HG02623 (cell line): ENCODE measurements around the gene MAPT.

Source experiments
- ATAC-seq: cut with Tn5 transposase; IDR thresholded peaks from one replicate; pipeline ENCODE4 v1.9.1; 2021; ENCODE audit warnings: moderate library complexity; ENCODE audit not compliant: unreplicated experiment

MAPT gene

GRCh38 chr17:45969726-45970125 is 75.4 kb downstream of the MAPT start:
- ATAC-seq: no peak

- no peak for ATAC-seq
Observed at GRCh38 chr17:45970659-45971058, 76.3 kb downstream of the MAPT start.

- no peak for ATAC-seq
Observed at GRCh38 chr17:45971698-45972141, 77.4 kb downstream of the MAPT start.

GRCh38 chr17:45972531-45972930 is 78.2 kb downstream of the MAPT start:
- ATAC-seq: no peak

GRCh38 chr17:45973099-45973780 is 78.9 kb downstream of the MAPT start:
- no peak for ATAC-seq

GRCh38 chr17:45973946-45974859 is 79.8 kb downstream of the MAPT start:
- no peak for ATAC-seq

GRCh38 chr17:45974916-45975630 is 80.7 kb downstream of the MAPT start:
- ATAC-seq: no peak

- ATAC-seq: no peak
Observed at GRCh38 chr17:45975640-45976295, 81.4 kb downstream of the MAPT start.

- no peak for ATAC-seq
Observed at GRCh38 chr17:45976391-45976754, 82.0 kb downstream of the MAPT start.

- no peak for ATAC-seq
Observed at GRCh38 chr17:45976755-45977505, 82.6 kb downstream of the MAPT start.

GRCh38 chr17:45977506-45977824 is 83.1 kb downstream of the MAPT start:
- no peak for ATAC-seq

- ATAC-seq: no peak
Observed at GRCh38 chr17:45977976-45978626, 83.7 kb downstream of the MAPT start.

- ATAC-seq: no peak
Observed at GRCh38 chr17:45979137-45979536, 84.8 kb downstream of the MAPT start.

- ATAC-seq: no peak
Observed at GRCh38 chr17:45980855-45981254, 86.5 kb downstream of the MAPT start.

- no peak for ATAC-seq
Observed at GRCh38 chr17:45981306-45981705, 87.0 kb downstream of the MAPT start.

- no peak for ATAC-seq
Observed at GRCh38 chr17:45982791-45983613, 88.6 kb downstream of the MAPT start.

GRCh38 chr17:45983614-45984310 is 89.4 kb downstream of the MAPT start:
- ATAC-seq: no peak

- ATAC-seq: no peak
Observed at GRCh38 chr17:45984368-45984767, 90.0 kb downstream of the MAPT start.

- ATAC-seq: no peak
Observed at GRCh38 chr17:45985447-45985846, 91.1 kb downstream of the MAPT start.
